Neural progenitor cell (in vitro differentiated cells): ENCODE data around the gene ASPRV1. TPM values are rescaled to one million over a fixed set of nuclear protein-coding genes. Genes with fewer than 3 reads are reported as not detected.
A peak's percentile ranks its signal among the peaks of the same experiment; 100 is the strongest.

ENCODE experiments used
- DNase-seq: peaks from one replicate; pipeline ENCODE4 v3.0.0-alpha.2; 2016; ENCODE audit warnings: low spot score
- H2AFZ ChIP-seq: fragments of 200-600 bp; sonication (generic); replicated peaks from 2 replicates; pipeline ENCODE4 v1.6.1; 2016; ENCODE audit warnings: antibody characterized with exemption
- H3F3A ChIP-seq: fragments of 200-600 bp; sonication (generic); 2 replicates; pipeline ENCODE4 v1.6.1; 2016; ENCODE audit warnings: antibody characterized with exemption, low read depth
- H3K27ac ChIP-seq: fragments of 200-600 bp; sonication (generic); 2 replicates; pipeline ENCODE4 v1.5.1; 2016; ENCODE audit warnings: mild to moderate bottlenecking
- H3K27me3 ChIP-seq: fragments of 200-600 bp; sonication (generic); 2 replicates; pipeline ENCODE4 v1.6.1; 2016; ENCODE audit warnings: mild to moderate bottlenecking, moderate library complexity
- H3K36me3 ChIP-seq: fragments of 200-600 bp; sonication (generic); 2 replicates; pipeline ENCODE4 v1.5.1; 2016
- H3K4me1 ChIP-seq: fragments of 200-600 bp; sonication (generic); 2 replicates; pipeline ENCODE4 v1.6.1; 2016; ENCODE audit warnings: mixed run types
- H3K4me2 ChIP-seq: fragments of 200-600 bp; sonication (generic); 2 replicates; pipeline ENCODE4 v1.6.1; 2016
- H3K4me3 ChIP-seq: fragments of 200-600 bp; sonication (generic); 2 replicates; pipeline ENCODE4 v1.5.1; 2016
- H3K79me2 ChIP-seq: fragments of 200-600 bp; sonication (generic); 2 replicates; pipeline ENCODE4 v1.6.1; 2016; ENCODE audit warnings: low read depth
- H3K9ac ChIP-seq: fragments of 200-600 bp; sonication (generic); 2 replicates; pipeline ENCODE4 v1.6.1; 2016
- H3K9me3 ChIP-seq: fragments of 200-600 bp; sonication (generic); 2 replicates; pipeline ENCODE4 v1.5.1; 2016; ENCODE audit warnings: low read depth
- H4K20me1 ChIP-seq: fragments of 200-600 bp; sonication (generic); 2 replicates; pipeline ENCODE4 v1.6.1; 2016; ENCODE audit warnings: low read depth
- H3K27ac Mint-ChIP-seq: 3 replicates; pipeline ENCODE4 v1.8.0; 2021; ENCODE audit warnings: mixed read lengths
- H3K27me3 Mint-ChIP-seq: 2 replicates; pipeline ENCODE4 v1.8.0; 2022; ENCODE audit warnings: low read depth, mild to moderate bottlenecking, inconsistent platforms, moderate library complexity, mixed read lengths; ENCODE audit not compliant: insufficient read depth
- H3K36me3 Mint-ChIP-seq: 3 replicates; pipeline ENCODE4 v1.8.0; 2021; ENCODE audit warnings: mixed read lengths
- H3K4me1 Mint-ChIP-seq: 3 replicates; pipeline ENCODE4 v1.8.0; 2021; ENCODE audit warnings: mixed read lengths
- H3K4me3 Mint-ChIP-seq: 3 replicates; pipeline ENCODE4 v1.8.0; 2021; ENCODE audit warnings: mild to moderate bottlenecking, moderate library complexity, mixed read lengths
- H3K9me3 Mint-ChIP-seq: 3 replicates; pipeline ENCODE4 v1.8.0; 2020; ENCODE audit warnings: mixed read lengths
- CTCF ChIP-seq: fragments of 200-600 bp; sonication (generic); IDR thresholded peaks from 2 replicates; pipeline ENCODE4 v1.5.1; 2017; ENCODE audit warnings: antibody characterized with exemption, mild to moderate bottlenecking
- EZH2 ChIP-seq: fragments of 200-600 bp; sonication (generic); IDR thresholded peaks from 2 replicates; pipeline ENCODE4 v1.6.1; 2017; ENCODE audit warnings: antibody characterized with exemption, mild to moderate bottlenecking, moderate library complexity
- EZH2phosphoT487 ChIP-seq: fragments of 200-600 bp; sonication (generic); IDR thresholded peaks from 2 replicates; pipeline ENCODE4 v1.6.1; 2017; ENCODE audit warnings: antibody characterized with exemption
- total RNA-seq: library from RNA; depleted of rRNA; stranded (reverse); fragments of >200 nt; gene quantifications from 2 replicates; pipeline ENCODE4 v1.2.3, GENCODE V29; 2015; ENCODE audit warnings: low replicate concordance

ASPRV1 gene
- total RNA-seq, 1 donor from 2014 or later: 0.30 TPM

GRCh38 chr2:69944756-69945155, 16.7 kb downstream of the ASPRV1 start:
- Mint-ChIP-seq H3K27me3 (peaks cover 2% of the 10 kb centered on the region), H3K36me3 (no peaks in the 10 kb centered on the region), H3K9me3 (no peaks in the 10 kb centered on the region), H3K4me1 (peaks cover 17% of the 10 kb centered on the region), H3K4me3 (no peak overlapping the region), H3K27ac (no peak overlapping the region)
- H3K9me3 ChIP-seq: no peaks in the 10 kb centered on the region
- peaks cover 31% of the 10 kb centered on the region for H3K4me1 ChIP-seq
- no peak for DNase-seq
- no peak overlapping the region for H3K9ac ChIP-seq
- H4K20me1 ChIP-seq: no peaks in the 10 kb centered on the region
- no peaks in the 10 kb centered on the region for H3K36me3 ChIP-seq
- TF ChIP-seq CTCF (no peak), EZH2phosphoT487 (no peak), EZH2 (no peak)
- no peaks in the 10 kb centered on the region for H3K79me2 ChIP-seq
- no peak overlapping the region for H3K4me3 ChIP-seq
- no peaks in the 10 kb centered on the region for H3K27me3 ChIP-seq
- no peak overlapping the region for H3K4me2 ChIP-seq
- H3F3A ChIP-seq: peaks cover 4% of the 10 kb centered on the region
- H3K27ac ChIP-seq: no peak overlapping the region
- H2AFZ ChIP-seq: no peak overlapping the region

GRCh38 chr2:69943843-69944525, 17.4 kb downstream of the ASPRV1 start:
- H3K4me3 ChIP-seq: no peak overlapping the region
- H3K36me3 Mint-ChIP-seq: peaks cover 3% of the 10 kb centered on the region
- H3K4me1 Mint-ChIP-seq: peaks cover 21% of the 10 kb centered on the region
- H4K20me1 ChIP-seq: no peaks in the 10 kb centered on the region
- no peaks in the 10 kb centered on the region for H3K9me3 Mint-ChIP-seq
- no peaks in the 10 kb centered on the region for H3K9me3 ChIP-seq
- H3K79me2 ChIP-seq: no peaks in the 10 kb centered on the region
- H3K27ac ChIP-seq: no peak overlapping the region
- DNase-seq: no peak
- H3K27me3 ChIP-seq: no peaks in the 10 kb centered on the region
- H2AFZ ChIP-seq: no peak overlapping the region
- H3F3A ChIP-seq: peaks cover 4% of the 10 kb centered on the region
- H3K27me3 Mint-ChIP-seq: peaks cover 2% of the 10 kb centered on the region
- H3K4me3 Mint-ChIP-seq: no peak overlapping the region
- no peaks in the 10 kb centered on the region for H3K36me3 ChIP-seq
- H3K27ac Mint-ChIP-seq: no peak overlapping the region
- TF ChIP-seq EZH2phosphoT487 (no peak), CTCF (no peak)
- no peak overlapping the region for H3K4me2 ChIP-seq
- H3K9ac ChIP-seq: no peak overlapping the region
- peaks cover 35% of the 10 kb centered on the region for H3K4me1 ChIP-seq

- Histone ChIP-seq H3K27me3 (no peaks in the 10 kb centered on the region), H3K4me1 (peaks cover 30% of the 10 kb centered on the region), H4K20me1 (no peaks in the 10 kb centered on the region), H3K36me3 (no peaks in the 10 kb centered on the region), H2AFZ (no peak overlapping the region), H3K4me3 (no peak overlapping the region), H3K9me3 (no peaks in the 10 kb centered on the region), H3K4me2 (peak overlapping the region; percentile 30), H3K27ac (no peak overlapping the region), H3K79me2 (no peaks in the 10 kb centered on the region), H3F3A (peaks cover 4% of the 10 kb centered on the region), H3K9ac (no peak overlapping the region)
- H3K4me1 Mint-ChIP-seq: peaks cover 21% of the 10 kb centered on the region
- no peak overlapping the region for H3K4me3 Mint-ChIP-seq
- DNase-seq: no peak
- peaks cover 10% of the 10 kb centered on the region for H3K36me3 Mint-ChIP-seq
- H3K9me3 Mint-ChIP-seq: no peaks in the 10 kb centered on the region
- no peak for TF ChIP-seq EZH2
- TF ChIP-seq EZH2phosphoT487: no peak
- TF ChIP-seq CTCF: no peak
- H3K27ac Mint-ChIP-seq: no peak overlapping the region
- H3K27me3 Mint-ChIP-seq: peaks cover 2% of the 10 kb centered on the region
Measured at GRCh38 chr2:69943000-69943842, 18.2 kb downstream of the ASPRV1 start.
